Measurements from ENCODE around the gene PPP6R3.

DNA sequence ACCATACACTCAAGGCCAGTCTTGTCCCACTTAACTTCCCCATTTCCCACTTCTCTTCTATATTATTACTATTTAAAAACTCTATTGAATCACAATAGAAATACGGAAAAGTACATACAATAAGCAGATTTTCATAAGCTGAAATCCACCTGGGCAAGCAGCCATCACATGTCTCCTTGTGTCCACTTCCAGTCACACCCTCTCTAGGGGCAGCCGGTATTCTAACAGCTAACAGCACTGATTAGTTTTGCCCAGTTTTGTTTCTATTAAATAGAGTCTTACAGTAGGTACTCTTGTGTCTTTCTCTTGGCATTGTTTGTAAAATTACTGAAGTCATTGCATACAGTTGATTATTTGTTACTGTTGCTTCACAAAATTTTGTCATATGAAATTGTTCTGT is 37.8 kb downstream of the PPP6R3 start:
- no peak for TF ChIP-seq POLR2A (IDR thresholded peaks at IDR 0.05)
- TF ChIP-seq, protein P1, sequence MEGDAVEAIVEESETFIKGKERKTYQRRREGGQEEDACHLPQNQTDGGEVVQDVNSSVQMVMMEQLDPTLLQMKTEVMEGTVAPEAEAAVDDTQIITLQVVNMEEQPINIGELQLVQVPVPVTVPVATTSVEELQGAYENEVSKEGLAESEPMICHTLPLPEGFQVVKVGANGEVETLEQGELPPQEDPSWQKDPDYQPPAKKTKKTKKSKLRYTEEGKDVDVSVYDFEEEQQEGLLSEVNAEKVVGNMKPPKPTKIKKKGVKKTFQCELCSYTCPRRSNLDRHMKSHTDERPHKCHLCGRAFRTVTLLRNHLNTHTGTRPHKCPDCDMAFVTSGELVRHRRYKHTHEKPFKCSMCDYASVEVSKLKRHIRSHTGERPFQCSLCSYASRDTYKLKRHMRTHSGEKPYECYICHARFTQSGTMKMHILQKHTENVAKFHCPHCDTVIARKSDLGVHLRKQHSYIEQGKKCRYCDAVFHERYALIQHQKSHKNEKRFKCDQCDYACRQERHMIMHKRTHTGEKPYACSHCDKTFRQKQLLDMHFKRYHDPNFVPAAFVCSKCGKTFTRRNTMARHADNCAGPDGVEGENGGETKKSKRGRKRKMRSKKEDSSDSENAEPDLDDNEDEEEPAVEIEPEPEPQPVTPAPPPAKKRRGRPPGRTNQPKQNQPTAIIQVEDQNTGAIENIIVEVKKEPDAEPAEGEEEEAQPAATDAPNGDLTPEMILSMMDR (IDR thresholded peaks at IDR 0.05) = no peak
